ENCODE measurements around the gene TBC1D1. TPM values are rescaled to one million over a fixed set of nuclear protein-coding genes. Genes with fewer than 3 reads are reported as not detected.

The TBC1D1 gene
- total RNA-seq, 1 donor from 2014 or later, result 133 TPM

DNA sequence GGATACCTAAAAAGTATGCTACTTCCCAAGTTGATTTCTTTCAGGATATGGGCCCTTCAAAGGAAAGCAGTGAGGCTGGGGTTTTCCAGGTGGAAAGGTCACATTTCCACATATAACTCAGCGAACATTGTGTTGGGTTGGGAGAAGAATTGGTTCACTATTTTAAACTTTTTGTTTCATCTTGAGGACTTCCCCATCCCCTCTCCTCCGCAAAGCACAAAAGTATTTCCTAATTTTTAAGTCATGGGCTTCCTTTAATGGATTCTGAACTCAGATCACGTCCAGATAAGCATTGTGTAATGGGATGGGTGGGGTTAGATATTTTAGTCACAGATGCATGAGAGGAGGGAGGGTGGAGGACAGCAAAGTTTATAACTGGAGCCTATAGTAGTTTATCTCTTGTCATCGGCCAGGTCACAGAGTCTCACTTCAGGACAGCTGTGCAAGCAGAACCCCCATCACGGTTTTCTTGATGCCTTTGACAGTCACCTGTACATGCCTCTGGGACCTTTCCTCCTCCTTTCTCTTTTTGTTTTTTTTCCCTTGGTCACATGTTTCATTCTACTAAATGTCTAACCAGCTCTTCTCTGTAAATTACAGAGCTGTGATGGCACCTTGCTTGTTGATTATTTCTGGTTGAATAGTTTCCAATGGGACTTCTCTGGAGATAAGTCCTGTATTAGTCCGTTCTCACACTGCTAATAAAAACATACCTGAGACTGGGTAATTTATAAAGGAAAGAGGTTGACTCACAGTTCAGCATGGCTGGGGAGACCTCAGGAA is 184.7 kb downstream of the TBC1D1 start:
- no peak for DNase-seq (ENCODE audit: low read depth)
- TF ChIP-seq, protein P1, sequence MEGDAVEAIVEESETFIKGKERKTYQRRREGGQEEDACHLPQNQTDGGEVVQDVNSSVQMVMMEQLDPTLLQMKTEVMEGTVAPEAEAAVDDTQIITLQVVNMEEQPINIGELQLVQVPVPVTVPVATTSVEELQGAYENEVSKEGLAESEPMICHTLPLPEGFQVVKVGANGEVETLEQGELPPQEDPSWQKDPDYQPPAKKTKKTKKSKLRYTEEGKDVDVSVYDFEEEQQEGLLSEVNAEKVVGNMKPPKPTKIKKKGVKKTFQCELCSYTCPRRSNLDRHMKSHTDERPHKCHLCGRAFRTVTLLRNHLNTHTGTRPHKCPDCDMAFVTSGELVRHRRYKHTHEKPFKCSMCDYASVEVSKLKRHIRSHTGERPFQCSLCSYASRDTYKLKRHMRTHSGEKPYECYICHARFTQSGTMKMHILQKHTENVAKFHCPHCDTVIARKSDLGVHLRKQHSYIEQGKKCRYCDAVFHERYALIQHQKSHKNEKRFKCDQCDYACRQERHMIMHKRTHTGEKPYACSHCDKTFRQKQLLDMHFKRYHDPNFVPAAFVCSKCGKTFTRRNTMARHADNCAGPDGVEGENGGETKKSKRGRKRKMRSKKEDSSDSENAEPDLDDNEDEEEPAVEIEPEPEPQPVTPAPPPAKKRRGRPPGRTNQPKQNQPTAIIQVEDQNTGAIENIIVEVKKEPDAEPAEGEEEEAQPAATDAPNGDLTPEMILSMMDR (IDR thresholded peaks at IDR 0.05; ENCODE audit: insufficient read depth, low read length, poor library complexity, severe bottlenecking), result no peak
- no peaks in the 10 kb centered on the region for H3K27me3 ChIP-seq (ENCODE audit: control insufficient read depth, insufficient read depth, low read length)
- H3K36me3 ChIP-seq (ENCODE audit: control insufficient read depth, insufficient read depth, low read length), result no peaks in the 10 kb centered on the region
- no peak overlapping the region for H3K4me3 ChIP-seq (ENCODE audit: low read depth, low read length)

DNA sequence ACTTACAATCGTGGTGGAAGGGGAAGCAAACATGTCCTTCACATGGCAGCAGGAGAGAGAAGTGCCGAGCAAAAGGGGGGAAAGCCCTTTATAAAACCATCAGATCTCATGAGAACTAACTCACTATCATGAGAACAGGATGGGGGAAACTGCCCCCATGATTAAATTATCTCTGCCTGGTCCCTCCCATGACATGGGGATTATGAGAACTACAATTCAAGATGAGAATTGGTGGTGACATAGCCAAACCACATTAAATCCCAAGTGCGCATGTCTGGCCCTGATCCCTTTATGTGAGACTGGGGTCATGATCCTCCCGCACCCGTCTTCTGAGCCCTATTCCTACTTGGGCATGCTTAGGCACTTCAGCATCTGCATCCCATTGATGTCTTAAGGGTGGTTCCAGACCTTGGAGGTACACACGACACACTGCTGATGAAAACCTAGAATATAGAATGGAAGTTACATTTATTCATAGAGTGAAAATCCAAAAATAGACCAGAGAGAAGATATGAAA is 185.3 kb downstream of the TBC1D1 start:
- TF ChIP-seq, protein P1 (IDR thresholded peaks at IDR 0.05; ENCODE audit: insufficient read depth, low read length, poor library complexity, severe bottlenecking), result no peak
- no peak for DNase-seq (ENCODE audit: low read depth)
- no peaks in the 10 kb centered on the region for H3K36me3 ChIP-seq (ENCODE audit: control insufficient read depth, insufficient read depth, low read length)
- H3K4me3 ChIP-seq (ENCODE audit: low read depth, low read length), result no peak overlapping the region
- no peaks in the 10 kb centered on the region for H3K27me3 ChIP-seq (ENCODE audit: control insufficient read depth, insufficient read depth, low read length)

DNA sequence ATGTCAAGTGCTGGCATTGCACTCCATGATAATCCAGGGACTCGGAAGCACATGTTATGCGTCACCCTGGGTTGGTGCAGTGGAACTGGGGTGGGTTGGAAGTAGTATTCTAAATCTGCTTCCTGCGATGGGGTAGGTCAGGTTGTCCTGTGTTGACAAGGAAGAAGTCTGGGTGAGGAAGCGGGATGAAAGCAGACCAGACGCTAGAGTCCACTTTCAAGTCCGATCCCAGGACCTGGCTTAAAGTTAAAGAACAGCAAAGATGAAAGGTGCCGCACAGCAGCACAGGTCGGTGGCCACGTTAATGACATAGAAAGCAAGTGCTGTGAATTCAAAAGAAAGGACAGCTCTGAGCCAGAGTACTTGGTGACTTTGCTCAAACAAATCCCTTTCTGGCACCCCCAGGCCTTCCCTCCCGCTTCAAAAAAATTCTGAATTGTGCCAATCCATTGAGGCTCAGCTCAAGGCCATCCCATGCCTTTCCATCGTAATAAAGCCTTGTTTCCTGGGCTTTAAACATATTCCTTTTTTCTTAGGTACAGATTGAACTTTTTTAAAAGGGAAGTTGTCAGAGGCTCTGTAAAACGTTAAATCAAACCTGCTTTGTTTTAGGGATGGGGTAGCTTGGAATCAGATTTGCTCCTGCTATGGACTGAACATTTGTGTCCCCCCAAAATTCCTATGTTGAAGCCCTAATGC is 187.1 kb downstream of the TBC1D1 start:
- DNase-seq (ENCODE audit: low read depth), result no peak

DNA sequence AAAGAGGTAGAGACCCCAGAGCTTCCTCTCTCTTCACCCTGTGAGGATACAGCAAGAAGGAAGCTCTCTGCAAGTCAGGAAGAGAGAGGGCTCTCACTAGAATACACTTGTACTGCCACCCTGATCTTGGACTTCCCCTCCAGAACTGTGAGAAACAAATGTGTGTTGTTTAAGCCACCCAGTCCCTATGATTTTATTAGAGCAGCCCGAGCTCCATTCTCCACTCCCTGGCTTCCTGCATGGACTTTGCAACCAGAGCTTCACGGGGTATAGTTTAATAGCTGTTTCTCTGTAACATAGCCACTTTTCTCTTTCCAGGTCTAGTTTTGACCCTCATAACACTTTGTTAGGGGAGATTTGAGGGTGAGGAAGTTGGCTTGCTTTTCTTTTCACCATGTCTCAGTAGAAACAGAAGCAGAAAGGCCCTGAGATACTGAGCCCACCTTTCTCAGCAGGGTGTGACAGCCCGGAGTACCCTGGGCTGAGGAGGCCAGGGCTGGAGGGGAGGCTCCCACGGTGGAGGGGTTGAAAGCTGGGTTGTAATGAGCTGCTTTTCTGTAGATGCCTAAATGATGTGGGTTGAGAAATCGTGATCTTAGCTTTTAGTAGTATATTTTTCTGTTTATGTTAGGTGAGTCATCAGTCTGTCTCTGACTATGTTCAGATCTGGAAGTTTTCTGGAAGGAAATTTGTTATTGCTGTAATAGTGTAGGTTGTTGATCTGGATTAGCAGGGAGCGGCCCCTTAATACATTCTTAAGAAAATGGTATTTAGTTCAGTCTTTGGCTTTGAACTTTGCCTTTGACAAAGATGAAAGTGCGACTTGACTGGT is 187.9 kb downstream of the TBC1D1 start:
- no peak overlapping the region for H3K4me3 ChIP-seq (ENCODE audit: low read depth, low read length)
- TF ChIP-seq, protein P1 (IDR thresholded peaks at IDR 0.05; ENCODE audit: insufficient read depth, low read length, poor library complexity, severe bottlenecking), result no peak
- no peak for DNase-seq (ENCODE audit: low read depth)
- H3K27me3 ChIP-seq (ENCODE audit: control insufficient read depth, insufficient read depth, low read length), result no peaks in the 10 kb centered on the region
- no peaks in the 10 kb centered on the region for H3K36me3 ChIP-seq (ENCODE audit: control insufficient read depth, insufficient read depth, low read length)

More for the DNA sequence above, 187.1 kb downstream of the TBC1D1 start:
- H3K4me3 ChIP-seq (ENCODE audit: low read depth, low read length), result no peak overlapping the region
- no peaks in the 10 kb centered on the region for H3K36me3 ChIP-seq (ENCODE audit: control insufficient read depth, insufficient read depth, low read length)
- TF ChIP-seq, protein P1 (IDR thresholded peaks at IDR 0.05; ENCODE audit: insufficient read depth, low read length, poor library complexity, severe bottlenecking), result no peak
- no peaks in the 10 kb centered on the region for H3K27me3 ChIP-seq (ENCODE audit: control insufficient read depth, insufficient read depth, low read length)

DNA sequence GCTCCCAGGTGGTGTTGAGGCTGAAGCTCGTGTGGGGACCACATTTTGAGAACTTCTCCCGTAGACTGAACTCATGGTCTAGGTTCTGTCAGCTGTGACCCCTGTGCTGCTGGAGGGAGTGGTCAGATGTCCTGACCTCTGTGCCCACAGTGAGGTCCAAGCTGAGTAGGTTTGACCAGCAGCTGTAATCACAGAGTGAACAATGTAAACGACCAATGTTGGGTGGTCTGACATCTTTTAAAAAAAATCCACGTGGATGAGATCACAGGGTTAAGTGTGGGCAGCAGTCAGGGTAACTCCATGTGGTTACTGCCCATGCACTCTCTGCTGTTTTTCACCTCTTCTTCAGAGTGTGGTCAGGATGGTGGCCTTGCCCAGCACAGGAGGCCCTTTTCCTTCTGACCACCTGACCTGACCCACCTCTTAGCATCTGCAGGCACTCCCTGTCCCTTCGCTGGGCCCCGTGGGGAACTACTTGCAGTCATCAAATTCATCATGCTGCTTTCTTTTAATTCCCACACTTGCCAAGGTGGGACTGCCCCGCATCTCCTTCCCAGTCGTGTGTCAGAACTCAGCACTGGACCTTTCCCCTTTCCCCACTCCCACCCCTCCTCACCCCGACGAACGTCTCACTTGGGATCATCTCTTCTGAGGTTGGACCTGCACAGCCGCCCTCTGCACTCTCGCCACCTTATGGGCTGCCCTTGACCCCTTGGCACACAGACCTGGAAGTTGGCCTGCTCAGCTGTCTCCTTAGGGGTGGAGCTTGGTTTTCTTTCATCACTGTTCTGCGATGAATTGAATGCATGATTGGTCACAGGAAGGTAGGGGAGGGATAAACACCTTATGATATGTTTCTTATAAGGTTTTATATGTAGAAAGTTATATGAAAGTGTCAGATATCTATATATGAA is 189.4 kb downstream of the TBC1D1 start:
- Histone ChIP-seq H3K27me3 (ENCODE audit: control insufficient read depth, insufficient read depth, low read length) (no peaks in the 10 kb centered on the region), H3K4me3 (ENCODE audit: low read depth, low read length) (no peak overlapping the region), H3K36me3 (ENCODE audit: control insufficient read depth, insufficient read depth, low read length) (no peaks in the 10 kb centered on the region)
- TF ChIP-seq, protein P1 (IDR thresholded peaks at IDR 0.05; ENCODE audit: insufficient read depth, low read length, poor library complexity, severe bottlenecking), result no peak
- DNase-seq (ENCODE audit: low read depth), result no peak
